ENCODE data around the gene TGFB1I1.

DNA sequence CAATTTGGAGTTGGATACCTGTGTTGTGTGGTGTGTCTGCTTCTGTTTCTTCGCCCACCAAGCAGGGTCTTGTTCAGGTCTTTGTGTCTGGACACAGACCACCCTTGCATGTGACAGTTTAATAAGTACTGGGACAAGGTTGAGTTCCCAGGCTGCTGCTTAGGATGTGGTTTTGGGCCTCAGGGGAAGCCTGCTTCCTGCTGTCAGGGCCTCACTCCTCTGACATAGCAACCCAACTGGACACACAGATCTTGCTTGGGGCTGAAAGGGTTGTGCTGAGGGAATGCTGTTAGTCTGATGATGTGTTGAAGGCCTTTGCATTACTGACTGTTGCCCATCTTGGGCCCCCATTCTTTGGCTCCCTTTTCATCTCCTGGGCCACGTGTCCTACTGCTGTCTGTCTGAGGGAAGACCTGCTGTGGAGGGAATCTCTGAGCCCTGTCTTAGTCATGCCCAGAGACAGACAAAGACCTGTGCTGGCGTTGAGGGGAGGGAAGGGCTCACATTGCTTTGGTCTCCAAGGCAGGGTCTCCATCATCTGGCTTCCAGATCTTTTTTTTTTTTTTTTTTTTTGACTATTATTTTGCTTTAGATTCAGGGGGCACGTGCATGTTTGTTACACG is 4.7 kb upstream of the TGFB1I1 start:
- TF ChIP-seq, protein P1, sequence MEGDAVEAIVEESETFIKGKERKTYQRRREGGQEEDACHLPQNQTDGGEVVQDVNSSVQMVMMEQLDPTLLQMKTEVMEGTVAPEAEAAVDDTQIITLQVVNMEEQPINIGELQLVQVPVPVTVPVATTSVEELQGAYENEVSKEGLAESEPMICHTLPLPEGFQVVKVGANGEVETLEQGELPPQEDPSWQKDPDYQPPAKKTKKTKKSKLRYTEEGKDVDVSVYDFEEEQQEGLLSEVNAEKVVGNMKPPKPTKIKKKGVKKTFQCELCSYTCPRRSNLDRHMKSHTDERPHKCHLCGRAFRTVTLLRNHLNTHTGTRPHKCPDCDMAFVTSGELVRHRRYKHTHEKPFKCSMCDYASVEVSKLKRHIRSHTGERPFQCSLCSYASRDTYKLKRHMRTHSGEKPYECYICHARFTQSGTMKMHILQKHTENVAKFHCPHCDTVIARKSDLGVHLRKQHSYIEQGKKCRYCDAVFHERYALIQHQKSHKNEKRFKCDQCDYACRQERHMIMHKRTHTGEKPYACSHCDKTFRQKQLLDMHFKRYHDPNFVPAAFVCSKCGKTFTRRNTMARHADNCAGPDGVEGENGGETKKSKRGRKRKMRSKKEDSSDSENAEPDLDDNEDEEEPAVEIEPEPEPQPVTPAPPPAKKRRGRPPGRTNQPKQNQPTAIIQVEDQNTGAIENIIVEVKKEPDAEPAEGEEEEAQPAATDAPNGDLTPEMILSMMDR (IDR thresholded peaks at IDR 0.05): no peak
- no peak for TF ChIP-seq POLR2A (IDR thresholded peaks at IDR 0.05)

All from lower leg skin (tissue), 3 donors.